GM19372 (cell line): ENCODE results near the gene KEL.
A peak's percentile ranks its signal among the peaks of the same experiment; 100 is the strongest.
"Not testable (repeated sequence)": the region's sequence is repeated elsewhere in the genome, so short reads cannot be mapped to it uniquely, and the experiment has no call there.

Source experiments
- ATAC-seq: cut with Tn5 transposase; IDR thresholded peaks from one replicate; pipeline ENCODE4 v1.9.1; 2021; ENCODE audit warnings: mild to moderate bottlenecking, low read depth, moderate library complexity; ENCODE audit not compliant: unreplicated experiment

Gene KEL

GRCh38 chr7:142961973-142962926 is at the start of gene KEL:
KEL (minus strand) TSS chr7:142962363; CDS start chr7:142962206, 157 bp downstream.
- no peak for ATAC-seq

- ATAC-seq = peak; percentile 90
These were observed 46.1 kb upstream of the KEL start for GRCh38 chr7:143008007-143008901.

- ATAC-seq = no peak
These were observed 43.6 kb upstream of the KEL start for GRCh38 chr7:143005632-143006260.

DNA sequence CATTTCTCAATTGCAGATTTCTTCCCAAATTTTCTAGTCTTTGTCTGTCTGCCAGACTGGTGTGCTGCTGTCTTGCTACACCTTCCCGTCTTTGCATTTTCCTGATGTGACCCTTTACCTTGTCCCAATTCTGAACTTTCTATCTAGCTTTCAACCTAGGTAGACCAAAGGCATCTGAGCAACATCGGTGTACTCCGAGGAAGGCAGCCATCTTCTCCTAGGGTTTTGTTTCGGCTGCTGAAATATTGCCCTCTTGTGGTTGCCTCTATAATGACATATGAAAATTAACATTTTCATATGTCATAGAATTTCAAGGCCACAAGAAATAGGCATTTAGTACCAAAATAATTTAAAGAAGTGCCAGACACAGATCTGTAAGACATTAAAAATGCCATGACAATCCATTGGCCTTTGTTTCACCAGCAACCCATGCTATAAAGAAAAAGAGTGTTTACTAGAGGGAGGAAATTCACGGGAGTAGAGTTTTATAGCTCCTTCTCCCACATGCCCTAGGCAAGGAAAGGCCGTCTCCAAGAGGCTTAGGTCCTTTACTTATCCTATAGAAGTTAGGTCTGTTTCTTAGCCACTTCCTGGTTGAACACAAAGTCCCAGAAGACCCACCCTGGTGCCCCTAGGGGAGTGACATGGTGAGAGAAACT is 41.4 kb upstream of the KEL start:
- ATAC-seq = peak; percentile 46

GRCh38 chr7:143002898-143003297 is 40.7 kb upstream of the KEL start:
- ATAC-seq = peak; percentile 5

DNA sequence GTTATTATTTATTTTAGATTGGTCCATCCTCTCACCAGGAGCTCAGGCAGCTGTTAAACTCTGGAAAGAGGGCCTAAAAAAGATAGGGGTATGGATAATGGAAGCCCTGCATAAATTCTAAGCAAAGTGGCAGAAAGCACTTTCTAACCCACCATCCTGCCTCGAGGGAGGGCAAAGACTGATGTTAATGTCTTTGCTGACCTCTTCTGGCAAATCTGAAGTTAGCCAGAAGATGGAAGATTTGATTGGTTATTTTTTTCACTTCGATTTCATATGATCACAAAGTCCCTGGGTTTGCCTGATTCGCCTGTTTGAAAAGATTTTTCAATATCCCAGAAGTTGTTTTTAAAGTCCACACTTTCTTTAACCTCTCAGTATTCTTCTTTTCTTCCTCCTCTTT is 39.9 kb upstream of the KEL start:
- no peak for ATAC-seq

DNA sequence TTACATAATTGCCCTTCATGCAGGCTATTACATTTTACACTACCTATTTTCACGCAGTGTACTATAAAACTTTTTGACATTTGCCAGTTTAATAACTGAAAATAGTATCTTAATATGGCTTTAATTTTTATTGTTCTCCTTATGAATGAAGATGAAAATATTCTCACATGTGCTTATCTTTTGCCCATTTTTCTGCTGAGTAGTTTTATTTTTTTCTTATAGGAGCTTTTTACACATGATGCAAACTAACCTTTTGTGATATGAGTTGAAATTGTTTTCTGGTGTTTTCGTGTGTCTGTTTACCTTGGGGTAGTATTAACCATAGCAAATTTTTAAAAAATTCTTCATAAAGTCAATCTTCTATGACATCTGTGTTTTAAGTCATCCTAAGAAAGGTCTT is 38.5 kb upstream of the KEL start:
- no peak for ATAC-seq

DNA sequence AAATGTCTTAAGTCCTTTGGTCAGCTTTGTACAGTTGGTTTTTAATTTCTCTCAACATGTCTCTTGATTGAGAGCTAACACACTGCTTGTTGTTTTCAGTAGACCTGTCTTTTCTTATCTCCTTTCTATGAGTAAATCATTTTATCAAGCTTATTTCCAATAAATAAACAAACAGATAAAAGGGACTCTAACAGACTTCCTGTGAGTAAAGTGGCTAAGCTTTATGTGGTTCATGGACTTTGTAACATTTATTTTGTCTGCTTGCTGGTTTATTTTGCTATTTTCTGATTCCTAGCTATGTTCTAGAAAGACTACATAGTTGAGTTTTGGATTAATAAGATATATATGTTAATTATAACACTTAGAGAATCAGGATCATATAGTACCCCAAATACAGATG is 37.6 kb upstream of the KEL start:
- no peak for ATAC-seq

DNA sequence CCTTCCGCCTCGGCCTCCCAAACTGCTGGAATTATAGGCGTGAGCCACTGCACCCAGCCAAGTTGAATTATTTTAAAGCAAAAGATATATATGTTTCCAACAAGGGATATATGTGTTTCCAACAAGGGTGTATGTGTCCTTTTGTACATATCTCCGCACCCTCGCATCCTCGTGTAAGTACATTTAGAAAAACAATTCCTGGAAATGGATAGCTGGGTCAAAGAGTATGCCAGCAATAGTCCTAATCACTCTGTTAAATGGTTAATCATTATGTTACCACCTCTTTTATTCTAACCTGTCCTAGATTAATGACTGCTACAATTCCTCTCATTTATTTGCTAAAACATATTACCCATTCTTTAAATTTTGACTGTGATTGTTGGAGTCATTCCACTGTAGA is 36.8 kb upstream of the KEL start:
- ATAC-seq = no peak

DNA sequence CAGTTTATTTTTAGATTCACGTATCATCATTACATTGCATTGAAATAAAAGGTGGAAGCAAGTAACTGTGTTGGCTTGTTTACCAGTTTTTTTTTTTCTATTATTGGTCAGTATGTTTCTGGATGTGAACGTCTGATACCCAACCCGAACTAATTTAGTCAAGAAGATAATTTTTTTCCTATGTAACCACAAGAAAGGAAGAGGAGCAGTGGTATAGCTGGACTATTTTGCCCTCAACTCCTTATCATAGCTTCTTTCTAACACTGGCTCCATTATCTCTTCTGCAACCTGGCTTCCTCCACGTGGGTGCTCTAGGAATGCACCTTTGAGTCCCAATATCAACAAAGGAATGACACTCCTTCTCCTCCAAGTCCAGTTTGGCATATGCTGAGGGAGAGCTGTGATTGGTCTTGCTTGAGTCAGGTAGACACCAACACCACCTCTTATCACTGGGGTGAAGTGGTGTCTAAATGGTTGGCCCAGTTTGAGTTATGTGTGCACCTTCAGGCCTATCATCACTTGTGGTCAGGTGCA is 35.4 kb upstream of the KEL start:
- no peak for ATAC-seq

- no peak for ATAC-seq
These were observed 30.3 kb upstream of the KEL start for GRCh38 chr7:142992427-142992826.

- ATAC-seq = no peak
These were observed 22.1 kb upstream of the KEL start for GRCh38 chr7:142984297-142984696.

DNA sequence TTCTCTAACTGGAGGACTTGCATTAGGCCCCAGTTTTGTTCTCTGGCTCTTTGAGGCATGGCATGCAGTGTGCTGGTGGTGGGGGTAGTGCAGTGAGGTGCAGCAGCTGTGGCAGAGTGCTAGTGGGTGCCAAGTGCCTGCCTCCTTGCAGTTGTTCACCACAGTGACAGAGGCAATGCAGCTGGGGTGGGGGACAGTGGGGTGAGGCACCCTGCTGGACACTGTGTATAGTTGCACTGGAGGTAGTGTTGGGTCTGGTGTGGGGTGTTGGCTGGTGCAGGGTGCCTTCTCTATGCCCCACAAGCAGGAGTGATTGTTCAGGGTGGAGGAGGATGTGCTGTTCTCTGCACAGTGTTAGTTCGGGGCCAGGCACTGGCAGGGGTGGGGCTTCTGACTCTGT is 21.7 kb upstream of the KEL start:
- no peak for ATAC-seq

DNA sequence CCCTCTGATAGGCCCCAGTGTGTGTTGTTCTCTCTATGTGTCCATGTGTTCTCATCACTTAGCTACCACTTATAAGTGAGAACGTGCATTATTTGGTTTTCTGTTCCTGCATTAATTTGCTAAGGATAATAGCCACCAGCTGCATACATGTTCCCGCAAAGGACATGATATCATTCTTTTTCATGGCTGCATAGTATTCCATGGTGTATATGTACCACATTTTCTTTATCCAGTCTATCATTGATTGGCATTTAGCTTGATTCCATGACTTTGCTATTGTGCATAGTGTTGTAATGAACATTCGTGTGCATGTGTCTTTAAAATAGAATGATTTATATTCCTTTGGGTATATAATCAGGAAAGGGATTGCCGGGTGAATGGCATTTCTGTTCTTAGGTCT is 16.2 kb upstream of the KEL start:
- not testable (repeated sequence) for ATAC-seq

- no peak for ATAC-seq
These were observed 12.5 kb upstream of the KEL start for GRCh38 chr7:142974626-142975025.

GRCh38 chr7:142969183-142969582 is 7.0 kb upstream of the KEL start:
- ATAC-seq = no peak

- ATAC-seq = no peak
These were observed 6.1 kb upstream of the KEL start for GRCh38 chr7:142968229-142968628.

GRCh38 chr7:142964502-142965246 is 2.5 kb upstream of the KEL start:
- ATAC-seq = no peak

DNA sequence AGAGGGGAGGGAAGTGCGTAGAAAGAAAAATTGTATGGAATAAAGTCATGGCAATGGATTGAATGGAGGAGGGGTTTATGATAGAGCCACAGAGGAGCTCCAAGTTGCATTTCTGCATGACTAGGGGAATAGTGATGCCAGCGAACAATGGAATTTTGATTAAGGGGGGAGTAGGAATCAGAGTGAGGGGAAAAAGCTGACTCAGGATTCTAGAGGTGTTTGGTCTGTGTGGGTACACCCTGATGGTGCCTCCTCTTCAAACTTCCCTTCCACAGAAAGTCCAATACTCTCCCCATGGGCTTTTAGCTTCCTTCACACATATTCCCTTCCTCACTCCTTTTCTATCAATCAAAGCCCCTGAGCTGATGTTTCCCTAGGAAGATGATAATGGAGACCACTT is 1.8 kb upstream of the KEL start:
- no peak for ATAC-seq
